ENCODE data around the gene AGAP3.

AGAP3 gene

GRCh38 chr7:151109094-151110048 is 23.1 kb downstream of the AGAP3 start:
- DNase-seq (ENCODE audit: low read depth) = no peak

- DNase-seq (ENCODE audit: low read depth) = no peak
Observed at GRCh38 chr7:151110236-151110940, 24.1 kb downstream of the AGAP3 start.

GRCh38 chr7:151110941-151111645 is 24.8 kb downstream of the AGAP3 start:
- peak; percentile 64 for DNase-seq (ENCODE audit: low read depth)

GRCh38 chr7:151113344-151114150 is 27.3 kb downstream of the AGAP3 start:
- DNase-seq (ENCODE audit: low read depth) = no peak

- no peak for DNase-seq (ENCODE audit: low read depth)
Observed at GRCh38 chr7:151114151-151115090, 28.1 kb downstream of the AGAP3 start.

- peak; percentile 12 for DNase-seq (ENCODE audit: low read depth)
Observed at GRCh38 chr7:151115121-151115835, 29.0 kb downstream of the AGAP3 start.

- DNase-seq (ENCODE audit: low read depth) = no peak
Observed at GRCh38 chr7:151115836-151116418, 29.7 kb downstream of the AGAP3 start.

- DNase-seq (ENCODE audit: low read depth) = no peak
Observed at GRCh38 chr7:151116603-151117440, 30.5 kb downstream of the AGAP3 start.

- DNase-seq (ENCODE audit: low read depth) = no peak
Observed at GRCh38 chr7:151117565-151117964, 31.3 kb downstream of the AGAP3 start.

- DNase-seq (ENCODE audit: low read depth) = no peak
Observed at GRCh38 chr7:151118108-151119054, 32.1 kb downstream of the AGAP3 start.

GRCh38 chr7:151119055-151119415 is 32.8 kb downstream of the AGAP3 start:
- DNase-seq (ENCODE audit: low read depth) = no peak

GRCh38 chr7:151119902-151120301 is 33.6 kb downstream of the AGAP3 start:
- DNase-seq (ENCODE audit: low read depth) = no peak

GRCh38 chr7:151120896-151121295 is 34.6 kb downstream of the AGAP3 start:
- no peak for DNase-seq (ENCODE audit: low read depth)

GRCh38 chr7:151121380-151122170 is 35.3 kb downstream of the AGAP3 start:
- no peak for DNase-seq (ENCODE audit: low read depth)

GRCh38 chr7:151122276-151122675 is 36.0 kb downstream of the AGAP3 start:
- DNase-seq (ENCODE audit: low read depth) = no peak

GRCh38 chr7:151122796-151123157 is 36.5 kb downstream of the AGAP3 start:
- no peak for DNase-seq (ENCODE audit: low read depth)
